K562 (cell line): ENCODE results near the gene F2RL2. TPM values are rescaled to one million over a fixed set of nuclear protein-coding genes. Genes with fewer than 3 reads are reported as not detected.

ENCODE experiments used
- ATAC-seq: fragments of 200-7000 bp; cut with Tn5 transposase; 3 replicates; pipeline ENCODE4 v1.9.1; 2020; ENCODE audit warnings: moderate library complexity
- BruUV-seq: library from RNA; stranded (reverse); fragments of 400-500 nt; replicated peaks from 2 replicates; lab custom pipeline; 2021; lab: Mats Ljungman, UMichigan
- CTCF ChIA-PET: fragments of 300-600 bp; formaldehyde crosslinking; extraction: SDS; loops from one replicate; lab custom pipeline; 2021; ENCODE audit warnings: low intra/inter-chr PET ratio; lab: Yijun Ruan, JAX
- POLR2A ChIA-PET: fragments of 300-600, 350-650 bp; sonication (Branson Sonifier 250); formaldehyde crosslinking; extraction: SDS; loops from one replicate; lab custom pipeline; 2021; ENCODE audit warnings: antibody characterized with exemption, inconsistent platforms; lab: Yijun Ruan, JAX
- DNase-seq, 4 experiments: peaks; one replicate each; pipeline versions ENCODE4 v3.0.0 to v3.0.0-alpha.2; 2011 to 2018; ENCODE audit warnings: low spot score in 3 of 4, mixed read lengths in 3 of 4; ENCODE audit errors: extremely low read depth in 1 of 4
- FAIRE-seq: peaks from 2 replicates; lab custom pipeline; 2011; peaks lifted over from hg19 to GRCh38; lab: Jason Lieb, UNC
- H2AFZ ChIP-seq: 2 replicates; pipeline ENCODE4 v1.6.0; 2011; ENCODE audit warnings: low read depth, low read length, control low read depth, inconsistent platforms
- H3K27ac ChIP-seq: fragments of 200-600 bp; 3 replicates; pipeline ENCODE4 v1.8.0; 2011; ENCODE audit warnings: low read depth, mild to moderate bottlenecking, control low read depth, inconsistent platforms, low read length, moderate library complexity, mixed read lengths; ENCODE audit errors: extremely low read depth
- H3K27me3 ChIP-seq, 2 experiments: fragments of 300-600 bp in 1 of 2; 2 replicates in 1 of 2; 3 replicates in 1 of 2; pipeline versions ENCODE4 v1.6.0 to v1.8.0; 2011; ENCODE audit warnings: inconsistent platforms in 2 of 2, low read length in 2 of 2, mild to moderate bottlenecking in 1 of 2, mixed read lengths in 1 of 2, moderate library complexity in 1 of 2; ENCODE audit not compliant: control insufficient read depth in 2 of 2, insufficient read depth in 2 of 2
- H3K36me3 ChIP-seq: fragments of 300-600 bp; 3 replicates; pipeline ENCODE4 v1.8.0; 2011; ENCODE audit warnings: mild to moderate bottlenecking, low read length, inconsistent platforms; ENCODE audit not compliant: control insufficient read depth, insufficient read depth
- H3K4me1 ChIP-seq, 2 experiments: fragments of 200-600 bp in 1 of 2; replicated peaks in 1 of 2; 2 replicates in 1 of 2; 3 replicates in 1 of 2; pipeline versions ENCODE4 v1.5.1 to v1.8.0; 2011; ENCODE audit warnings: inconsistent platforms in 2 of 2, low read length in 2 of 2, mild to moderate bottlenecking in 1 of 2, mixed read lengths in 1 of 2, moderate library complexity in 1 of 2; ENCODE audit not compliant: control insufficient read depth in 2 of 2, insufficient read depth in 2 of 2
- H3K4me2 ChIP-seq: 2 replicates; pipeline ENCODE4 v1.6.1; 2011; ENCODE audit warnings: low read length, control low read depth, inconsistent platforms, mixed read lengths; ENCODE audit not compliant: insufficient read depth
- H3K4me3 ChIP-seq: fragments of 200-600 bp; sonication (generic), shearing (Covaris generic); 2 replicates; pipeline ENCODE4 v1.5.1; 2016; ENCODE audit warnings: control low read depth, inconsistent platforms
- H3K79me2 ChIP-seq: fragments of 200-600 bp; 3 replicates; pipeline ENCODE4 v1.8.0; 2011; ENCODE audit warnings: low read length, inconsistent platforms; ENCODE audit not compliant: control insufficient read depth, insufficient read depth
- H3K9ac ChIP-seq, 2 experiments: 2 replicates each; pipeline versions ENCODE4 v1.6.0 to v1.6.1; 2011; ENCODE audit warnings: low read depth in 2 of 2, low read length in 2 of 2, control low read depth in 1 of 2, inconsistent platforms in 1 of 2, mild to moderate bottlenecking in 1 of 2, mixed read lengths in 1 of 2; ENCODE audit not compliant: insufficient read depth in 1 of 2
- H3K9me1 ChIP-seq: one replicate; pipeline ENCODE4 v1.6.0; 2011; ENCODE audit warnings: inconsistent platforms, mild to moderate bottlenecking, low read length, moderate library complexity; ENCODE audit not compliant: control insufficient read depth, insufficient read depth
- H3K9me3 ChIP-seq: replicated peaks from 2 replicates; pipeline ENCODE4 v1.5.1; 2011; ENCODE audit warnings: low read depth, low read length, inconsistent platforms; ENCODE audit not compliant: control insufficient read depth, insufficient read depth
- H4K20me1 ChIP-seq: replicated peaks from 2 replicates; pipeline ENCODE4 v1.6.1; 2011; ENCODE audit warnings: low read length, inconsistent platforms, mixed read lengths; ENCODE audit not compliant: control insufficient read depth, insufficient read depth
- ARHGAP35 ChIP-seq: fragments of 450-650 bp; IDR thresholded peaks from 2 replicates; pipeline ENCODE4 v1.6.1; 2018; ENCODE audit not compliant: partially characterized antibody
- ATF6 ChIP-seq: sonication (generic); formaldehyde crosslinking; IDR thresholded peaks from 2 replicates; pipeline ENCODE4 v1.4.0; 2020; ENCODE audit warnings: mild to moderate bottlenecking, missing genetic modification reagents
- NR3C1 ChIP-seq: sonication (generic); formaldehyde crosslinking; IDR thresholded peaks from 2 replicates; pipeline ENCODE4 v1.8.1; 2022; ENCODE audit warnings: missing genetic modification reagents
- RFX1 ChIP-seq: fragments of 450-650 bp; IDR thresholded peaks from 2 replicates; pipeline ENCODE4 v1.6.1; 2016; ENCODE audit warnings: mild to moderate bottlenecking, moderate library complexity
- WGBS: fragments of 100-300 bp; shearing (Covaris generic); methylation state at CpG from one replicate; pipeline ENCODE4 v1.1.6; 2016; ENCODE audit warnings: low coverage, mixed read lengths; ENCODE audit not compliant: insufficient coverage; ENCODE audit errors: missing lambda C conversion rate; 5-methylcytosine and 5-hydroxymethylcytosine counted together
- in situ Hi-C: fragments of 300-500 bp; cut with MboI; formaldehyde crosslinking; loops from 4 replicates; pipeline ENCODE4 v1.15.0; 2018; ENCODE audit warnings: inconsistent platforms, mixed read lengths
- intact Hi-C: fragments of 100-400 bp; cut with micrococcal nuclease; formaldehyde crosslinking; loops from 2 replicates; pipeline ENCODE4 v1.14.2; 2022
- polyA plus RNA-seq, 8 experiments: library from polyadenylated mRNA; depleted of rRNA in 4 of 8; stranded (reverse) in 5 of 8; unstranded in 3 of 8; fragments of >200 nt; fragmentation: Nextera tagmentation in 2 of 8; fragmentation: Illumina TruSeq in 1 of 8; extraction: Ambion mirVana in 2 of 8; extraction: Trizol in 1 of 8; gene quantifications; 2 replicates each; pipeline versions ENCODE4 v1.2.1 to v1.2.3, GENCODE V29; 2011 to 2014; ENCODE audit warnings: inconsistent platforms in 1 of 8, missing spikeins in 1 of 8
- total RNA-seq, 7 experiments: library from RNA; depleted of rRNA in 6 of 7; stranded (reverse); fragments of >200 nt in 6 of 7; fragmentation: Illumina TruSeq in 2 of 7; extraction: Trizol in 2 of 7; gene quantifications; 2 replicates each; pipeline versions ENCODE4 v1.2.1 to v1.2.3, GENCODE V29; 2011 to 2021; ENCODE audit warnings: low replicate concordance in 1 of 7
- TF ChIP-seq, protein P1 (sequence below): fragments of 250-450 bp; sonication (Bioruptor Pico); IDR thresholded peaks from 2 replicates; pipeline ENCODE4 v1.4.0; 2020; ENCODE audit warnings: mild to moderate bottlenecking

The F2RL2 gene
- total and polyA plus RNA-seq, 9 of the 15 experiments (the other 6 are each of a cell fraction or from before 2014, with no cell fraction given) = 0.03 to 0.12 (median 0.06) TPM; not detected in 3

GRCh38 chr5:76607353-76607871, 15.8 kb downstream of the F2RL2 start:
- Histone ChIP-seq H3K4me3 (no peak overlapping the region), H3K4me1 (peaks cover 0 to 2% of the 10 kb centered on the region in 2 experiments; a peak in 1 of 5 replicates), H3K9me1 (no peaks in the 10 kb centered on the region), H3K27me3 (no peaks in the 10 kb centered on the region), H3K36me3 (no peaks in the 10 kb centered on the region), H4K20me1 (no peaks in the 10 kb centered on the region), H3K79me2 (no peaks in the 10 kb centered on the region)
- DNase-seq (no peak), FAIRE-seq (no peak), ATAC-seq (no peak)
- POLR2A ChIA-PET = interaction anchor here (0.6 to 0.9 kb wide), 4 partner anchors 15 to 302 kb away, joined by 3 read pairs; no protein-coding TSS in a partner anchor
- no TSS peak for BruUV-seq
- TF ChIP-seq, protein P1, sequence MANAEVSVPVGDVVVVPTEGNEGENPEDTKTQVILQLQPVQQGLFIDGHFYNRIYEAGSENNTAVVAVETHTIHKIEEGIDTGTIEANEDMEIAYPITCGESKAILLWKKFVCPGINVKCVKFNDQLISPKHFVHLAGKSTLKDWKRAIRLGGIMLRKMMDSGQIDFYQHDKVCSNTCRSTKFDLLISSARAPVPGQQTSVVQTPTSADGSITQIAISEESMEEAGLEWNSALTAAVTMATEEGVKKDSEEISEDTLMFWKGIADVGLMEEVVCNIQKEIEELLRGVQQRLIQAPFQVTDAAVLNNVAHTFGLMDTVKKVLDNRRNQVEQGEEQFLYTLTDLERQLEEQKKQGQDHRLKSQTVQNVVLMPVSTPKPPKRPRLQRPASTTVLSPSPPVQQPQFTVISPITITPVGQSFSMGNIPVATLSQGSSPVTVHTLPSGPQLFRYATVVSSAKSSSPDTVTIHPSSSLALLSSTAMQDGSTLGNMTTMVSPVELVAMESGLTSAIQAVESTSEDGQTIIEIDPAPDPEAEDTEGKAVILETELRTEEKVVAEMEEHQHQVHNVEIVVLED = no peak
- TF ChIP-seq RFX1 = peak; percentile 11; the same call in 1 of the 2 replicates
- no peak for TF ChIP-seq ARHGAP35
- TF ChIP-seq NR3C1 = no peak
- no peak for TF ChIP-seq ATF6 (CRISPR knock-in tag)
- TF ChIP-seq, all 486 proteins: peak for 1
- Histone ChIP-seq H2AFZ (no peak overlapping the region), H3K9me3 (no peaks in the 10 kb centered on the region), H3K9ac (no peak overlapping the region), H3K4me2 (no peak overlapping the region), H3K27ac (no peak overlapping the region)
- CTCF ChIA-PET = no interaction called here
- 66% methylated on average over 9 of the region's 9 CpGs for WGBS
- intact Hi-C loops (no loop called here), in situ Hi-C loops (loop anchor here (10.0 kb wide), 1 partner anchor 407 kb away; no protein-coding TSS in a partner anchor)
